ENCODE results near the gene CHST7. TPM values are rescaled to one million over a fixed set of nuclear protein-coding genes. Genes with fewer than 3 reads are reported as not detected.

CHST7 gene
- total and polyA plus RNA-seq, 2 donors = 2.6 to 3.1 TPM

DNA sequence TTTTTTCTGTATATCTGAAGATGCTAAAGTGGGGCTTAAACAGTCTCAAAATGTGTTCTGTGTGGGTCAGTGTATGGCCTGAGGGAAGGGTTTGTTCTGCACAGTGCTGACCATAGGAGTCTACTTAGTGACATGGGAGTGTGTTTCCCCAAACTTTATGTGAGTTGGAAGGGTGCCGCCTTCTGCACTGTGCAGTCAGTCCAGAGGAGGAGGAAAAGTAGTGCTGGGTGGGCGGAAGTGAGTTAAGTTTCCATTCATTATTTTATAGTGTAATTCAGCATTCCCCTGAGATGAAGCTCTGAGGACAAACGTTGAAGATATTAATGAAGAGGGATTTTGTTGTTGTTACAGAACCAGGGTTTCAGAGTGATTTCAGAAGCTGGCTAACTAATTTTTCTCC, 2.9 kb downstream of the CHST7 start:
- H3K9me3 ChIP-seq (ENCODE audit: control insufficient read depth in 2 of 2, insufficient read depth in 1 of 2, low read length in 1 of 2) = no peaks in the 10 kb centered on the region
- no peak for DNase-seq (ENCODE audit: low read depth in 6 of 9, low spot score in 9 of 9)
- H3K4me3 ChIP-seq (ENCODE audit: low read length in 2 of 2) = peak overlapping the region in 1 of 2 donors; percentile 5
- H3K27me3 ChIP-seq (ENCODE audit: control insufficient read depth in 2 of 2, insufficient read depth in 1 of 2, low read length in 1 of 2) = peaks cover 0 to 10% of the 10 kb centered on the region in 2 donors
- H3K27ac ChIP-seq (ENCODE audit: low read depth in 1 of 2, low read length in 1 of 2) = no peak overlapping the region
- peaks cover 5 to 31% of the 10 kb centered on the region in 2 donors for H3K4me1 ChIP-seq (ENCODE audit: control insufficient read depth in 2 of 2, insufficient read depth in 2 of 2, low read length in 2 of 2)
- H3K36me3 ChIP-seq (ENCODE audit: control insufficient read depth in 2 of 2, insufficient read depth in 2 of 2, low read length in 1 of 2) = no peaks in the 10 kb centered on the region
- 91% methylated on average over 3 of the region's 3 CpGs for WGBS

DNA sequence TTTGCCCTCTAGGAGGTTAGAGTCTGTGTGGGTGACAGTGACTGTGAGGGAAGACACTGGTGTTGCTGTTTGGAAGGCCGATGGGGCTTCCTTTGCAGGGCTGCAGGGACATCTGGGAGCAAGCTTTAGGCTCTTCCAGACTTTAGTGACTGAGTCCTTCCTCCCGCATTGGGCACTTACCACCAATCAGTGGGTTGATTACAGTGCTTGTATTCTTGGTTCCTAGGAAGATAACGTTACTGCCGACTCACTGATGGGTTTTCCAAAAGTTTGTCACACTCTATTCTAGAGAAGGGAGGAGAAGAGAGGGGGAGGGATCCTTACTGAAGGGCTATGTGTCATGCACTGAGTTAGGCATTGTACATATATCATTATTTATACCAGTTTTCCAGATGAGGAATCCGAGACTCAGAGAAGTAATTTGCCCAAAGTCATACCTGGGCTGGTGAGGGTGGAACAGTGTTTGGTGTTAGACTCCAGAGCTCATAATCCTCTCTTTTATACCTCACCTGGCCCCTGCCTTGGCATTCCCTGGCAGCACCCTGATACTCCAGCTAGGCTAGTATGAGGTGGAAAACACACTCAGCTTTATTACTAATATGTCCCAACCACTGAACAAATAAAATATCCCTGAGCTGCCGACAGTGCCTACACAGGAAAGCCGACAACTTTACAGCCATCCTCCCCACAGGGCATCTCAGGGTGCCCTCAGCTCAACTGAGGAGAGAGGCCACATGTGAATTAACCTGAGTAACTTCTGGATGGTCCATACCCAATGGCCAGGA, 3.8 kb downstream of the CHST7 start:
- peaks cover 0 to 10% of the 10 kb centered on the region in 2 donors for H3K27me3 ChIP-seq (ENCODE audit: control insufficient read depth in 2 of 2, insufficient read depth in 1 of 2, low read length in 1 of 2)
- no peaks in the 10 kb centered on the region for H3K36me3 ChIP-seq (ENCODE audit: control insufficient read depth in 2 of 2, insufficient read depth in 2 of 2, low read length in 1 of 2)
- peaks cover 5 to 27% of the 10 kb centered on the region in 2 donors for H3K4me1 ChIP-seq (ENCODE audit: control insufficient read depth in 2 of 2, insufficient read depth in 2 of 2, low read length in 2 of 2)
- WGBS = 95% methylated on average over 7 of the region's 7 CpGs
- no peak overlapping the region for H3K4me3 ChIP-seq (ENCODE audit: low read length in 2 of 2)
- no peaks in the 10 kb centered on the region for H3K9me3 ChIP-seq (ENCODE audit: control insufficient read depth in 2 of 2, insufficient read depth in 1 of 2, low read length in 1 of 2)
- DNase-seq (ENCODE audit: low read depth in 6 of 9, low spot score in 9 of 9) = no peak
- H3K27ac ChIP-seq (ENCODE audit: low read depth in 1 of 2, low read length in 1 of 2) = no peak overlapping the region

DNA sequence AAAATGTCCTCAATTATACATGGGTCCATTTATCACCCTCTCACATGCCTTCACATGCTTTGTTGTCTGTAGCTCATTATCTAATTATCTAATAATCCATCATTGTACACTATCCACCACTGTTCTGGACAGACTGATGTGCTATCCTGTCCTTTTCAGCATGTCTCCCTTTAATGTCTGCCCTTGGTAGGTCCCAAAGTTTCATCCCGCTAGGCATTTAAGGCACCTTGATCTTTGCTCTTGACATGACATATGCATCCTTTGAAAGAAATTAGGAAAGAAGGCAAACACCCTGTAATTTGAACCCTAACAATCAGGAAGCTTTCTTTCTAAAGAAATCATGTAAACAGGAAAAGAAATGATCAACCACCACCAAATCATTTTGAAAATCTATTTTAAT, 5.7 kb downstream of the CHST7 start:
- Histone ChIP-seq H3K4me3 (ENCODE audit: low read length in 2 of 2) (no peak overlapping the region), H3K9me3 (ENCODE audit: control insufficient read depth in 2 of 2, insufficient read depth in 1 of 2, low read length in 1 of 2) (no peaks in the 10 kb centered on the region), H3K36me3 (ENCODE audit: control insufficient read depth in 2 of 2, insufficient read depth in 2 of 2, low read length in 1 of 2) (no peaks in the 10 kb centered on the region), H3K27ac (ENCODE audit: low read depth in 1 of 2, low read length in 1 of 2) (no peak overlapping the region), H3K4me1 (ENCODE audit: control insufficient read depth in 2 of 2, insufficient read depth in 2 of 2, low read length in 2 of 2) (peaks cover 5 to 16% of the 10 kb centered on the region in 2 donors), H3K27me3 (ENCODE audit: control insufficient read depth in 2 of 2, insufficient read depth in 1 of 2, low read length in 1 of 2) (peaks cover 0 to 6% of the 10 kb centered on the region in 2 donors)
- DNase-seq (ENCODE audit: low read depth in 6 of 9, low spot score in 9 of 9) = no peak
- WGBS = 98% methylated on average over 1 of the region's 1 CpG

GRCh38 chrX:46580613-46581012, 7.0 kb downstream of the CHST7 start:
- Histone ChIP-seq H3K4me1 (ENCODE audit: control insufficient read depth in 2 of 2, insufficient read depth in 2 of 2, low read length in 2 of 2) (peaks cover 0 to 8% of the 10 kb centered on the region in 2 donors), H3K9me3 (ENCODE audit: control insufficient read depth in 2 of 2, insufficient read depth in 1 of 2, low read length in 1 of 2) (no peaks in the 10 kb centered on the region), H3K27me3 (ENCODE audit: control insufficient read depth in 2 of 2, insufficient read depth in 1 of 2, low read length in 1 of 2) (no peaks in the 10 kb centered on the region), H3K4me3 (ENCODE audit: low read length in 2 of 2) (no peak overlapping the region), H3K27ac (ENCODE audit: low read depth in 1 of 2, low read length in 1 of 2) (no peak overlapping the region), H3K36me3 (ENCODE audit: control insufficient read depth in 2 of 2, insufficient read depth in 2 of 2, low read length in 1 of 2) (no peaks in the 10 kb centered on the region)
- DNase-seq (ENCODE audit: low read depth in 6 of 9, low spot score in 9 of 9) = no peak
- 93% methylated on average over 6 of the region's 6 CpGs for WGBS

- H3K36me3 ChIP-seq (ENCODE audit: control insufficient read depth in 2 of 2, insufficient read depth in 2 of 2, low read length in 1 of 2) = no peaks in the 10 kb centered on the region
- no peaks in the 10 kb centered on the region for H3K9me3 ChIP-seq (ENCODE audit: control insufficient read depth in 2 of 2, insufficient read depth in 1 of 2, low read length in 1 of 2)
- H3K27me3 ChIP-seq (ENCODE audit: control insufficient read depth in 2 of 2, insufficient read depth in 1 of 2, low read length in 1 of 2) = no peaks in the 10 kb centered on the region
- 94% methylated on average over 3 of the region's 3 CpGs for WGBS
- no peak overlapping the region for H3K27ac ChIP-seq (ENCODE audit: low read depth in 1 of 2, low read length in 1 of 2)
- H3K4me3 ChIP-seq (ENCODE audit: low read length in 2 of 2) = no peak overlapping the region
- peaks cover 0 to 3% of the 10 kb centered on the region in 2 donors for H3K4me1 ChIP-seq (ENCODE audit: control insufficient read depth in 2 of 2, insufficient read depth in 2 of 2, low read length in 2 of 2)
- no peak for DNase-seq (ENCODE audit: low read depth in 6 of 9, low spot score in 9 of 9)
Measured at GRCh38 chrX:46582325-46582724, 8.8 kb downstream of the CHST7 start.

GRCh38 chrX:46582966-46583365, 9.4 kb downstream of the CHST7 start:
- no peak overlapping the region for H3K4me3 ChIP-seq (ENCODE audit: low read length in 2 of 2)
- H3K9me3 ChIP-seq (ENCODE audit: control insufficient read depth in 2 of 2, insufficient read depth in 1 of 2, low read length in 1 of 2) = no peaks in the 10 kb centered on the region
- DNase-seq (ENCODE audit: low read depth in 6 of 9, low spot score in 9 of 9) = no peak
- H3K4me1 ChIP-seq (ENCODE audit: control insufficient read depth in 2 of 2, insufficient read depth in 2 of 2, low read length in 2 of 2) = peaks cover 4 to 7% of the 10 kb centered on the region in 2 donors
- no peaks in the 10 kb centered on the region for H3K36me3 ChIP-seq (ENCODE audit: control insufficient read depth in 2 of 2, insufficient read depth in 2 of 2, low read length in 1 of 2)
- no peak overlapping the region for H3K27ac ChIP-seq (ENCODE audit: low read depth in 1 of 2, low read length in 1 of 2)
- WGBS = 86% methylated on average over 1 of the region's 1 CpG
- H3K27me3 ChIP-seq (ENCODE audit: control insufficient read depth in 2 of 2, insufficient read depth in 1 of 2, low read length in 1 of 2) = no peaks in the 10 kb centered on the region

DNA sequence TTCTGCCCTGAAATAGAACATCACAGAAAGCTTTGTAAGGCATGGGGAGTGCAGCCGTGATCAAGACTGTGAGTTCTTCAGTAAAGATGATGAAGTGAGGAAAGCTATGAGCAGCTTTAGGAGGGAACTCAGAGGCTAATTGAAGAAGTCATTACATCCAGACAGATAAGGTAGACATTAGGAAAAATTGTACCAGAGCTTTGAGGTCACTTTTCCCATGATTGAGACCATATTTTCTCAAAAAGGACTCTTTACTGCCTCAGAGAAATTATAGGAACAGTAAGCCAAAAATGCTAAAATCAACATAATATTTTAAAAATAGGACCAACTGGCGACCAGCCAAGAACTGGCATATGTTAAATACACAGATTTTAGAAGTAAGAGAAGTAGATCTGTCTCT, 11.2 kb downstream of the CHST7 start:
- no peaks in the 10 kb centered on the region for H3K27me3 ChIP-seq (ENCODE audit: control insufficient read depth in 2 of 2, insufficient read depth in 1 of 2, low read length in 1 of 2)
- peaks cover 4 to 17% of the 10 kb centered on the region in 2 donors for H3K4me1 ChIP-seq (ENCODE audit: control insufficient read depth in 2 of 2, insufficient read depth in 2 of 2, low read length in 2 of 2)
- H3K4me3 ChIP-seq (ENCODE audit: low read length in 2 of 2) = no peak overlapping the region
- H3K36me3 ChIP-seq (ENCODE audit: control insufficient read depth in 2 of 2, insufficient read depth in 2 of 2, low read length in 1 of 2) = no peaks in the 10 kb centered on the region
- H3K9me3 ChIP-seq (ENCODE audit: control insufficient read depth in 2 of 2, insufficient read depth in 1 of 2, low read length in 1 of 2) = no peaks in the 10 kb centered on the region
- H3K27ac ChIP-seq (ENCODE audit: low read depth in 1 of 2, low read length in 1 of 2) = no peak overlapping the region
- no peak for DNase-seq (ENCODE audit: low read depth in 6 of 9, low spot score in 9 of 9)
- WGBS = 92% methylated on average over 2 of the region's 2 CpGs

DNA sequence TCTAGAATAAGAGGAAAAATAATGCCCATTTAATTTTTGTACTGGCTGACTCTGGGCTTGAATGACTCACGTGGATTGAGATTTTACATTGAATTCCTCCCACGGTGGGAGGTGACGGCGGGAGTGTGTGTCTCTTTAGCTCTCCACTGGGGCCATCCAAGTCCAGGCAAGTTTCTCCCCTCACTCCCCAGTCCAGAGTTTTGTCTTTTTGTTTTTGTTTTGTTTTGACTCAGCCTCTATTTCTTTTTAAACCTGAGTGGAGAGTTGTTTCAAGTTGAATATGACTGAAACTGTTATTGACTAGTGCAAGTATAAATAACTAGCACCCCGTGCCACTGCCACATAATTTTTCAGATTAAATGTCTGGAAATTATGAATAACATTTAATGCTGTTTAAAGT, 13.6 kb downstream of the CHST7 start:
- Histone ChIP-seq H3K4me1 (ENCODE audit: control insufficient read depth in 2 of 2, insufficient read depth in 2 of 2, low read length in 2 of 2) (peaks cover 4 to 20% of the 10 kb centered on the region in 2 donors), H3K27ac (ENCODE audit: low read depth in 1 of 2, low read length in 1 of 2) (no peak overlapping the region), H3K4me3 (ENCODE audit: low read length in 2 of 2) (no peak overlapping the region), H3K36me3 (ENCODE audit: control insufficient read depth in 2 of 2, insufficient read depth in 2 of 2, low read length in 1 of 2) (no peaks in the 10 kb centered on the region), H3K27me3 (ENCODE audit: control insufficient read depth in 2 of 2, insufficient read depth in 1 of 2, low read length in 1 of 2) (no peaks in the 10 kb centered on the region), H3K9me3 (ENCODE audit: control insufficient read depth in 2 of 2, insufficient read depth in 1 of 2, low read length in 1 of 2) (no peaks in the 10 kb centered on the region)
- 89% methylated on average over 5 of the region's 5 CpGs for WGBS
- DNase-seq (ENCODE audit: low read depth in 6 of 9, low spot score in 9 of 9) = no peak

DNA sequence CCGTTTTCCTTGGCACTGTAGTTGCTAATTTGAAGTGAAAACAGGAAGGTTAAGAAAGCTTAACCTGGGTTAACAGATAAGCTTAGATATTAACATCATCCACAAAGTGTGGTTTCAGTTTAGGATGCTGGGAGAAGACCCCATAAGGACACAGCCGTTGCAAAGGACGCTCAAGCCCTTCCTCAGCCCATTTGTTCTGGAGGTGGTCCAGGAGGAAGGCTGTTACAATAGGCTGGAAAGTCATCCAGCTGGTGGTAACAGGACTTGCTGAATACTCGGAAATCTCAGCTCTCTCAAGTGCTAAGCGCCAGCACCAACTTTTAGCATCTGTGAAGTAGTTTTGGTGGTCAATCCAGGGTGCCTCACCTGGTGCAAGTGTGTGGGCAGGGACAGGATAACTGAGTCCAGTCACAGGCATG, 14.2 kb downstream of the CHST7 start:
- DNase-seq (ENCODE audit: low read depth in 6 of 9, low spot score in 9 of 9) = peak in 2 of 9 donors; percentile 19 to 37
- Histone ChIP-seq H3K4me1 (ENCODE audit: control insufficient read depth in 2 of 2, insufficient read depth in 2 of 2, low read length in 2 of 2) (peaks cover 4 to 20% of the 10 kb centered on the region in 2 donors), H3K36me3 (ENCODE audit: control insufficient read depth in 2 of 2, insufficient read depth in 2 of 2, low read length in 1 of 2) (no peaks in the 10 kb centered on the region), H3K27me3 (ENCODE audit: control insufficient read depth in 2 of 2, insufficient read depth in 1 of 2, low read length in 1 of 2) (no peaks in the 10 kb centered on the region), H3K27ac (ENCODE audit: low read depth in 1 of 2, low read length in 1 of 2) (peak overlapping the region; percentile 56 to 79), H3K9me3 (ENCODE audit: control insufficient read depth in 2 of 2, insufficient read depth in 1 of 2, low read length in 1 of 2) (no peaks in the 10 kb centered on the region), H3K4me3 (ENCODE audit: low read length in 2 of 2) (no peak overlapping the region)
- WGBS = 41% methylated on average over 5 of the region's 5 CpGs
